Activated naive CD4-positive, alpha-beta T cell treated with anti-CD3 and anti-CD28 coated beads, Interleukin-2, amount 50 U/mL, for 24 hours (primary cell): ENCODE results near the gene SMCO4.
"Not testable (repeated sequence)": the region's sequence is repeated elsewhere in the genome, so short reads cannot be mapped to it uniquely, and the experiment has no call there.

Experiments used
- H3K27ac Mint-ChIP-seq: one replicate; pipeline ENCODE4 v1.8.0; 2021; ENCODE audit warnings: mild to moderate bottlenecking, mixed read lengths
- H3K27me3 Mint-ChIP-seq: one replicate; pipeline ENCODE4 v1.8.0; 2021; ENCODE audit warnings: mixed read lengths
- H3K36me3 Mint-ChIP-seq: one replicate; pipeline ENCODE4 v1.8.0; 2021; ENCODE audit warnings: mixed read lengths
- H3K4me1 Mint-ChIP-seq: one replicate; pipeline ENCODE4 v1.8.0; 2021; ENCODE audit warnings: mixed read lengths
- H3K4me3 Mint-ChIP-seq: one replicate; pipeline ENCODE4 v1.8.0; 2021; ENCODE audit warnings: mild to moderate bottlenecking, mixed read lengths
- H3K9me3 Mint-ChIP-seq: one replicate; pipeline ENCODE4 v1.8.0; 2021; ENCODE audit warnings: mixed read lengths

SMCO4 gene

DNA sequence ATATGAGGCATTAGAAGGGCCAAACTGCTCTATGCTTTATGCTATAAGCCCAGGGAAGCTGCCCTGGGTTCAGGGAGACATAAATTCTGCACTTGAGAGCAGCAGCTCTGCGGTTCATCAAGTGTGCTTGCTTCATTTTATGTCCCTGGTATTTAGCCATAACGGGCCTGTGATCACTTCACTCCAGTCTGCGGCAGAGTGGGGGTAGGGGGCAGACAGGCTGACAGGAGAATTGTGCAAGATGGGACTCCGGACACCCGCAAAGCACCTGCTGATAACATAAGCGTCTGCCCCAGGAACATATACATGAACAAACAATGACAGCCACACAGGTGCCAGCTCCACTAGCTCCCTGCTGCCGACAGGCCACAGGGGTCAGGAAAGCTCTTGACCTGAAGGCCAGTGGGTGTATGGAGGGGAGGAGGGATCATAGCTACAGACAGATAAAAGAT, 56.1 kb downstream of the SMCO4 start:
- no peaks in the 10 kb centered on the region for H3K4me1 Mint-ChIP-seq
- no peak overlapping the region for H3K27ac Mint-ChIP-seq
- H3K9me3 Mint-ChIP-seq: no peaks in the 10 kb centered on the region
- no peaks in the 10 kb centered on the region for H3K36me3 Mint-ChIP-seq
- no peaks in the 10 kb centered on the region for H3K27me3 Mint-ChIP-seq
- H3K4me3 Mint-ChIP-seq: no peak overlapping the region

DNA sequence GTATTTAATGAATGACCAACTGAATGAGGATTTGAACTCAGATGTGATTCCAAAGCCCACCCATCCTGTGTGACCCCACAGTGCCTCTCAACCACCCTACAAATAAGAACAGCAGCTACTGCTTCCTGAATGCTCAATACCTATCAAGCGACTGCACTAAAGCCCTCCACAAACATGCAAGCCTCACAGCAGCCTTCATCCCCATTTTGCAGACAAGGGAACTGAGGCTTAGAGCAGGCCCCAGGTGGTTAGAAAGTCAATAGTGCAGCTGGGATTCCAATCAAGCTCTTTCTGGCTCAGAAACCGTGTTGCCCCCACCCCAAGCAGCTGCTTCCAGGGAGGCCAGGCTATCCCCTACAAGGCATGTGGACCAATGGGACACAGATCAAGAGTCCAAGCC, 57.2 kb downstream of the SMCO4 start:
- Mint-ChIP-seq H3K36me3 (no peaks in the 10 kb centered on the region), H3K4me3 (no peak overlapping the region), H3K27me3 (no peaks in the 10 kb centered on the region)

DNA sequence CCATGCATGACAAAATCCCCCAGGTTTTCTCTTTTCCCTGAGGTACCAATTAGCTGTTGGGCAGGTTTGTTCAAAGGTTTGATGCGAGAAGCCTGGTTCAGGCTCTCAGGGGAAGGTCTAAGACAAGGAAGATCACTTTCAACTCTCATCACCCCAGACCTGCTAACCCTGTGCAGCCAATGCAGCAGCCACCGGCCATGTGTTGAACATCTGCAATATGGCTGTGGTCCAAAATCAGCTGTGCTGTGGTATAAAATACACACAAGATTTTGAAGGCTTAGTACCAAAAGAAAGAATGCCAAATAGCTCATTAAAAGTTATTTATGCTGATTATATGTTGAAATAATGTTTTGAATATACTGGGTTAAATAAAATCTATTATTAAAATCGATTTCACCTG, 58.5 kb downstream of the SMCO4 start:
- no peaks in the 10 kb centered on the region for H3K4me1 Mint-ChIP-seq
- no peak overlapping the region for H3K4me3 Mint-ChIP-seq
- no peak overlapping the region for H3K27ac Mint-ChIP-seq
- H3K9me3 Mint-ChIP-seq: no peaks in the 10 kb centered on the region
- no peaks in the 10 kb centered on the region for H3K36me3 Mint-ChIP-seq
- H3K27me3 Mint-ChIP-seq: no peaks in the 10 kb centered on the region

More for the DNA sequence above, 57.2 kb downstream of the SMCO4 start:
- Mint-ChIP-seq H3K4me1 (no peaks in the 10 kb centered on the region), H3K27ac (no peak overlapping the region), H3K9me3 (no peaks in the 10 kb centered on the region)

DNA sequence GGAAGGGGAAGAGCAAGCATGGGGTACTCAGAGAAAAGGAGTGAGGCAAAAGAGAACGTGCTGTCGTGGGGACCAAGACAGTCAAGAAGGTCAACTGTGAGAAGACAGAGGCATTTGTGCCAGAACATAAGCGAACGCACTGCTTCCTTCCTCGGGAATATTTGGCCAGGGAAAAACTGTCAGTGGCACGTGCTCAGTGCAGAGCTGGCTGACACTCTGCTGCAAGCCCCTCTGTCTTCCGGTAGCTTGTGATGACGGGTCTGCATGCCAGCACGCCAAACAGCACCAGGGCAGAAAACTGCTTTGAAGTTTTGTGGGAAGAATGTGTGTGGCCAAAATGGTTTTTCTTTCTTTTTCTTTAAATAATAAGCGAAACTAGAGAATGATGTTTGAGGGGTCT, 60.6 kb downstream of the SMCO4 start:
- no peak overlapping the region for H3K4me3 Mint-ChIP-seq
- no peaks in the 10 kb centered on the region for H3K4me1 Mint-ChIP-seq
- no peaks in the 10 kb centered on the region for H3K9me3 Mint-ChIP-seq
- H3K27ac Mint-ChIP-seq: no peak overlapping the region
- no peaks in the 10 kb centered on the region for H3K27me3 Mint-ChIP-seq
- H3K36me3 Mint-ChIP-seq: no peaks in the 10 kb centered on the region

DNA sequence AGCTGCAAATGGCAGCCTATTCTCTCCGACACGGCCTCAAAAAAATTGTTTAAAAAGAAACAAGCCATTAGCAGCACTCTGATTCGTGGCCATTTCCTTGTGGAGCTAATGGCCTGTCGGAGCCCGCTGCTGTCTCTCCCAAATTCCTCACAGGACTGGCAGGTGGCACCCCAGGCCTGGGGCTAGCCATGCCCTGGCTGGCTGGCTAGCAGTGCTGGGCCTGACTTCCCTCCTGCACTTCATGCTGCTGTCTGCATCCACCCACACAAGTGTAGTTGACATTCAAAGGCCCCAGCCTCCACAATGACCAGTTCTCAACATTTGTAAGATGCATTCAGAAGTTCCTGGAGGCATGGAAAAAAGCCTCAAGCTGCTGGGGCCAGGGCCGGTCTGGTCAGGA, 61.5 kb downstream of the SMCO4 start:
- no peaks in the 10 kb centered on the region for H3K9me3 Mint-ChIP-seq
- no peaks in the 10 kb centered on the region for H3K27me3 Mint-ChIP-seq
- no peak overlapping the region for H3K27ac Mint-ChIP-seq
- H3K4me3 Mint-ChIP-seq: no peak overlapping the region
- no peaks in the 10 kb centered on the region for H3K4me1 Mint-ChIP-seq
- no peaks in the 10 kb centered on the region for H3K36me3 Mint-ChIP-seq

DNA sequence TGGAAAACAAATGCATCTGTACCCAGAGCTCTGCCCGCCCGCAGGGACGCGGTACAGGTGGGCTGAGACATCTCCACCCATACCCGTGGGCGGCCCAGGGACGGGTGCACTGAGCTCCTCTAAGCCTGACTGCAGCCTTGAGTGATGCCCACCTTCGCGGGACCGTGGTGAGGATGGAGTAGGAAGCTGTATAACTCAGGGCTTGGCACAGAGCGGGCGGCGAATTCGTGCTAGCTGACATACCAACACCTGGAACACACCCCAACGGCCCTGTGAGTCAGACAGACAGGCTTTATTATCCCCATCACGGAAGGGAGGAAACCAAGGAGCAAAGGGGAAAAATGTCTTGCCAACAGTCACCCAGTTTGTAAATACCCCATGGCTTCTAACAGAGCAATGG, 61.9 kb downstream of the SMCO4 start:
- no peak overlapping the region for H3K4me3 Mint-ChIP-seq
- H3K4me1 Mint-ChIP-seq: no peaks in the 10 kb centered on the region
- no peaks in the 10 kb centered on the region for H3K36me3 Mint-ChIP-seq
- no peaks in the 10 kb centered on the region for H3K9me3 Mint-ChIP-seq
- no peaks in the 10 kb centered on the region for H3K27me3 Mint-ChIP-seq
- no peak overlapping the region for H3K27ac Mint-ChIP-seq

DNA sequence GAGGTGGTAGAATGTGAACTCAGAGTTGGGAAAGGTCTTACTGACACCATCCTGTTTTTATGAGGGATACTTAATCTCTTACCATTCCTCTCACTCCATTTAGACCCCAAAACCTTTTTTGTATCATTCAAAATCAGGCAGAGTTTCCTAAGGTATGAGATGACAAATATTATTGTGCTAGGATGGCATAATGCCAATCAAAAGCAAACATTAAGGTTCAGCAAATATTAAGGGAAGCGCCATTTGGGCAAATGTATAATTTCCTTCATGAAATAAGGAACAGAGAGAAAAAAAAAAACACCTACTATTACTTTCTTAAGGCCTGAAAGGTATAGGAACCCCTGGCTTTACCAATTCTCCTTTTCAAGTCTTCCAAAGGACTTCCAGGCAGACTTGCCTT, 62.4 kb downstream of the SMCO4 start:
- Mint-ChIP-seq H3K27me3 (no peaks in the 10 kb centered on the region), H3K27ac (no peak overlapping the region), H3K4me3 (no peak overlapping the region), H3K36me3 (no peaks in the 10 kb centered on the region), H3K9me3 (no peaks in the 10 kb centered on the region), H3K4me1 (no peaks in the 10 kb centered on the region)

DNA sequence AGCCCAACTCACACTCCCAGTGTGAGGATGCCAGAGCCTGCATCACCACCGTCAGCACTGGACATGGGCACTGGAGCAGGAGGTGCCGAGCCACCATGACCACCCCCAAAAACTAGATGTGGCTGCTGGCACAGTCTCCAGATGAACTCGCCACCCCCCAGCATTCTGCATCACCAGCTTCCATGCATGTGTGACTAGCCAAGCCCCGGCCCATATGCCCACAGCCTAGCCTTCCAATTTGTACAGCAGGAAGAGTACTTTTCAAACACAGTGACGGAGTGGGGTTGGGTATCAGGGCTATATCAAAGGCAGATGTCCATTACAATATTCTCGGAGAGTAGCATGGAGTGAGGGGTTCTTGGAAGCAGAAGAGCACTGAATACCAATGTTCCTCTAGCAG, 62.9 kb downstream of the SMCO4 start:
- H3K27me3 Mint-ChIP-seq: no peaks in the 10 kb centered on the region
- no peaks in the 10 kb centered on the region for H3K36me3 Mint-ChIP-seq
- H3K27ac Mint-ChIP-seq: no peak overlapping the region

DNA sequence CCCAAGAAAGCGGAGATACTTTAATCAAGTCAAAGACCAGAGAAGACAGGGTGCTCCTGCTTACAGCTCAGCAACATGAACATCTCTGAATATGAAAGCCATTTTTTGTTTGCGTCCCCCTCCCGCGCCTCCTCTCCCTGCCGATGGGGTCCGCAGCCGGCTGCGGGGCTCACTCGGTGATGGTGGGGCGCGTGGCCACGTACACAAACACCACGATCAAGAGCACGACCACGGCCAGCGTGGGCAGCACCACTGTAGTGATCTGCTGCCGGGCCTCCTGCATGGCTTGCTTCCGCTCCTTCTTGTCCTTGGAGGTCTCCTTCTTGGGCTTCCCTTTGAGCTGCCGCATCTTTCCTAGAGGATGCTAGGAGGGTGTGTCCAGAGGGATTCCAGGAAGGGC, 64.3 kb downstream of the SMCO4 start:
- H3K27me3 Mint-ChIP-seq: no peaks in the 10 kb centered on the region
- no peak overlapping the region for H3K27ac Mint-ChIP-seq
- no peak overlapping the region for H3K4me3 Mint-ChIP-seq
- no peaks in the 10 kb centered on the region for H3K36me3 Mint-ChIP-seq
- H3K4me1 Mint-ChIP-seq: no peaks in the 10 kb centered on the region
- H3K9me3 Mint-ChIP-seq: no peaks in the 10 kb centered on the region

More for the DNA sequence above, 62.9 kb downstream of the SMCO4 start:
- Mint-ChIP-seq H3K9me3 (no peaks in the 10 kb centered on the region), H3K4me1 (no peaks in the 10 kb centered on the region), H3K4me3 (no peak overlapping the region)

DNA sequence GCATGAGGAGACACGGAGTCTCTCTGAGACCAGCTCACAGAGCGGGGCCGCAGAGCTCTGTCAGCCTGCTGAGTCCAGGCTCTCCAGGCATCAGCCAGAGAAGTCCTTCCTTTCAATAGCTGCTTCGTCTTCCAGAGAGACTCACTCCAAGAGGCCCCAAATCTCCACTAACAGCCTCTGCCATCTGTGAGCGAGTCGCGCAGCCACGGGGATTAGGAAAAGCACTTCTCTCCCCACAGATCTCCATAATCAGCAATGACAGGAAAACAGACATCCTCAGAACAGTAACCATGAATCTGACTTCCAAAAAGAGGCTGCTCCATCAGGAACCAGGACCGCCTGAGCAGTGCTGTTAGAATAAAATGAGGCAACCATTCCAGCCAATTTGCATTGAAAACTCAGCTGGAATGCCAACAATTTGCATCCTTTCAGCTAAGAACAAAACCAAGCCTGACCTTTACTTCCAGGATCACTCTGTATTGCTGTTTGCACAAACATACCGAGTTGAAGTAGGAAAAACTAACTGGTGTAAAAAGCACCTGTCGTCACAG, 65.4 kb downstream of the SMCO4 start:
- no peaks in the 10 kb centered on the region for H3K4me1 Mint-ChIP-seq
- H3K27ac Mint-ChIP-seq: no peak overlapping the region
- no peak overlapping the region for H3K4me3 Mint-ChIP-seq
- peaks cover 1% of the 10 kb centered on the region for H3K27me3 Mint-ChIP-seq
- no peaks in the 10 kb centered on the region for H3K36me3 Mint-ChIP-seq
- no peaks in the 10 kb centered on the region for H3K9me3 Mint-ChIP-seq

DNA sequence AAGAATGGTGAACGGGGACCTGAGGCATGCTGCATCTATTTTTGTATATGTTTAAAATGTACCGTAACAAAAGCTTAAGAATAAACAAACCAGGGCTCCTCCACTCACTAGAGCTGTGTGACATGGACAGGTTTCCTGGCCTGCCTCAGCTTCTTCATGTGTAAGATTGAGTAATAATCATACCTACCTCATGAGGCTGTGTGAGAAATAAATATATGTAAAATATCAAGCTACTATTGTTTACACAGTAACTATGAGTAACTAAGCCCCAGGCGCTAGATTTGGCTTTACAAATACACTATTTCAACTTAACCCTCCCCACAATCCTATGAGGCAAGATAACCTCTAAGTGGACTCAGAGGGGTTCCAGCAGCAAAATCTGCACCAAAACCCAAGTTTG, 66.4 kb downstream of the SMCO4 start:
- no peaks in the 10 kb centered on the region for H3K9me3 Mint-ChIP-seq
- no peaks in the 10 kb centered on the region for H3K36me3 Mint-ChIP-seq
- no peak overlapping the region for H3K27ac Mint-ChIP-seq
- no peak overlapping the region for H3K4me3 Mint-ChIP-seq
- H3K27me3 Mint-ChIP-seq: peaks cover 1% of the 10 kb centered on the region
- H3K4me1 Mint-ChIP-seq: no peaks in the 10 kb centered on the region

DNA sequence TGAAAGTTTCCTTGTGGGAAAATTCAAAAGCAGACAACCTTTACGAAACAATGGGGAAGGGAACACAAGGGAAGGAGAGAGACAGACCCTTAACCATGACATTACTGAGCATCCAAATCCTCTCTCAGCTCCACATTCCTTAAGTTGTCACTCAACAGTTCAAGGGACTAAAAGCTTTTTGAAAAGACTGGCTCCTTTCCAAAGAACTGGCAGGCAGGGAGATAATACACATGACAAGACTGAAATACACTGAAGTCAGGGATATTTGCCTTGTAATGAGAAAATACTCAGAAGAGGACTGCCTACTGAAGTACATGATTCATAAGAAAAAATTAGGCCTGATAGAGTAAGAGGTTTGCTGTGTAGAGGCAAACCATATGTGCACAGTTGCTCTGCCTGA, 69.1 kb downstream of the SMCO4 start:
- H3K9me3 Mint-ChIP-seq: no peaks in the 10 kb centered on the region
- no peak overlapping the region for H3K4me3 Mint-ChIP-seq
- H3K36me3 Mint-ChIP-seq: no peaks in the 10 kb centered on the region
- H3K27ac Mint-ChIP-seq: no peak overlapping the region
- H3K4me1 Mint-ChIP-seq: no peaks in the 10 kb centered on the region
- peaks cover 1% of the 10 kb centered on the region for H3K27me3 Mint-ChIP-seq

DNA sequence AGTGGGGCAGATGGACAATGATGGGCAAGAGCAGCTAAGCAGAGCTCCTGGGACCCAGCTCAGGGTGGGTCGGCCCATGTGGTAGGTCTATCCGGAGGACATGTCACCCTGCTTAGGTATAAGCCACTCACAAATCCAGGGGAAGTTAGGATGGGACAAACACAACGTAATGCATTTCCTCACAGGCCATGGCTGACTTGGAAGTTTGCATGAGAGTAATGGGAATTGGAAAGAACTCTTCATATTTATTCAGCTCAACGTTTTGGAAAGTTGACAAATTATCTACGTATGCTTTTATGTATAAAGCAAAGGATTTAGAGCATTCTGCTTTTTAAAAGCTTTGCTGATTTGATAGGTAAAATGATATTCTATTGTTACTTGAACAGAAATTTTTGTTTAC, 74.9 kb downstream of the SMCO4 start:
- H3K27ac Mint-ChIP-seq: no peak overlapping the region
- no peaks in the 10 kb centered on the region for H3K4me1 Mint-ChIP-seq
- no peaks in the 10 kb centered on the region for H3K27me3 Mint-ChIP-seq
- H3K36me3 Mint-ChIP-seq: no peaks in the 10 kb centered on the region
- no peaks in the 10 kb centered on the region for H3K9me3 Mint-ChIP-seq
- H3K4me3 Mint-ChIP-seq: no peak overlapping the region

DNA sequence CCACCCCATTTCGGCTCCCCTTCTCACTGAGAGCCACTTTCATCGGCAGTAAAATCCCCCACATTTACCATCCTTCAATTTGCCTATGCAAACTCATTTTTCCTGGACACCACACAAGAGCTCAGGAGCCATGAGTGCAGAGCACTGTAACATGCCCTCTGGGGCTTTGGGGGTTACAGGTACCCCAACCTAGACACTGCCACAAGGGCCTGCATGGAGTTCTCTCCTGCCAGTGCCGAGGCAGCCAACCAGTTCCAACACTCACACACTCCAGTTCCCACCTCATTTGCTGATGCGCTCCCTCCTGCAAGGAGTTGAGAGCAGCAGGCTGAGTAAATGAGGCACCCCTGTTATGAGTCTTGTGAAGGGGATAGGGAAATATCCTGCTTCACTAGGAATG, 76.1 kb downstream of the SMCO4 start:
- Mint-ChIP-seq H3K27me3 (no peaks in the 10 kb centered on the region), H3K9me3 (no peaks in the 10 kb centered on the region), H3K4me3 (no peak overlapping the region)

DNA sequence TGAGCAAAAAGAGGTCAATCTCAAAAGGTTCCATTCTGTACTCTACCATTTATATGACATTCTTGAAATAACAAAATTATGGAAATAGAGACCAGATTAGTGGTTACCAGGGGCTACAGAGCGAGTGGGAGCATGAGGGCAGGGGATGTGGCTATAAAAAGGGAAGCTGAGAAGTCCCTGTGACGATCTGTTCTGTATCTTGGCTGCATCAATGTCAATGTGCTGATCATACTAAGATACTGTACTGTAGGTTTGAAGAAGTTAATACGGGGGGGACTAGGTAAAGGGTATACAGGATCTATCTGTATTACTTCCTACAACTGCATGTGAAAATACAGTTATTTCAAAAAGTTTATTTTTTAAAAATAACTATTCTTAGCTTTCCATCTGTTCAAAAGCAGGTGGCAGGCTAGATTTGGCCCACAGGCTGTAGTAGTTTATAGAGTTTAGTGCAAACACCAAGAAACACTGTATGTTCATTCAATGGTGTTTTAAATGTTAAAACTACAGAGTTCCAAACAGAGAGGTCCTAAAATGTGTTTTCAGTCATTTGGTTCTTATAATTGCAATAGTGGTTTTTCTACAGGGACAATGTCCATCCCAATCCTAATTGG, 78.2 kb downstream of the SMCO4 start:
- no peak overlapping the region for H3K4me3 Mint-ChIP-seq
- H3K27ac Mint-ChIP-seq: no peak overlapping the region
- no peaks in the 10 kb centered on the region for H3K4me1 Mint-ChIP-seq
- no peaks in the 10 kb centered on the region for H3K27me3 Mint-ChIP-seq
- no peaks in the 10 kb centered on the region for H3K9me3 Mint-ChIP-seq
- no peaks in the 10 kb centered on the region for H3K36me3 Mint-ChIP-seq

More for the DNA sequence above, 76.1 kb downstream of the SMCO4 start:
- H3K4me1 Mint-ChIP-seq: no peaks in the 10 kb centered on the region
- H3K36me3 Mint-ChIP-seq: no peaks in the 10 kb centered on the region
- H3K27ac Mint-ChIP-seq: no peak overlapping the region

DNA sequence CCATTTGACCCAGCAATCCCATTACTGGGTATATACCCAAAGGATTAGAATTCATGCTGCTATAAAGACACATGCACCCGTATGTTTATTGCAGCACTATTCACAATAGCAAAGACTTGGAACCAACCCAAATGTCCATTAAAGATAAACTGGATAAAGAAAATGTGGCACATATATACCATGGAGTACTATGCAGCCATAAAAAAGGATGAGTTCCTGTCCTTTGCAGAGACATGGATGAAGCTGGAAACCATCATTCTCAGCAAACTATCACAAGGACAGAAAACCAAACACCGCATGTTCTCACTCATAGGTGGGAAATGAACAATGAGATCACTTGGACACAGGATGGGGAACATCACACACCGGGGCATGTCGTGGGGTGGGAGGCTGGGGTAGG, 79.5 kb downstream of the SMCO4 start:
- not testable (repeated sequence) for H3K27me3 Mint-ChIP-seq, H3K36me3 Mint-ChIP-seq, H3K9me3 Mint-ChIP-seq, H3K4me3 Mint-ChIP-seq, H3K4me1 Mint-ChIP-seq, H3K27ac Mint-ChIP-seq

DNA sequence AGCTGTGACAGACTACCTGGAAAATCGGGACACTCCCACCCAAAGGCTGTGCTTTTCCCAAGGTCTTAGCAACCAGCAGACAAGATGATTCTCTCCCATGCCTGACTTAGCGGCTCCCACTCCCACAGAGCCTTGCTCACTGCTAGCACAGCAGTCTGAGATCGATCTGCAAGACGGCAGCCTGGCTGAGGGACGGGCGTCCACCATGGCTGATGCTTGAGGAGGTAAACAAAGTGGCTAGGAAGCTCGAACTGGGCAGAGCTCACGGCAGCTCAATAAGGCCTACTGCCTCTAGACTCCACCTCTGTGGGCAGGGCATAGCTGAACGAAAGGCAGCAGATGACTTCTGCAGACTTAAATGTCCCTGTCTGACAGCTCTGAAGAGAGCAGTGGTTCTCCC, 84.9 kb downstream of the SMCO4 start:
- Mint-ChIP-seq H3K4me3 (no peak overlapping the region), H3K27me3 (peaks cover 4% of the 10 kb centered on the region), H3K4me1 (no peaks in the 10 kb centered on the region), H3K36me3 (no peaks in the 10 kb centered on the region), H3K9me3 (no peaks in the 10 kb centered on the region), H3K27ac (no peak overlapping the region)
